ENCODE measurements around the gene SLC6A18. TPM values are rescaled to one million over a fixed set of nuclear protein-coding genes. Genes with fewer than 3 reads are reported as not detected.
"Not testable (repeated sequence)": the region's sequence is repeated elsewhere in the genome, so short reads cannot be mapped to it uniquely, and the experiment has no call there.

Gene SLC6A18
- total RNA-seq, 1 donor from 2014 or later, result not detected

GRCh38 chr5:1221721-1222120 lies 3.5 kb upstream of the SLC6A18 start:
- H3K27me3 Mint-ChIP-seq, result no peaks in the 10 kb centered on the region
- H3K4me1 Mint-ChIP-seq, result no peaks in the 10 kb centered on the region
- intact Hi-C loops (cut with micrococcal nuclease), result no loop called here
- H3K4me3 Mint-ChIP-seq, result no peak overlapping the region
- no peaks in the 10 kb centered on the region for H3K9me3 Mint-ChIP-seq
- H3K27ac Mint-ChIP-seq, result no peak overlapping the region
- no peaks in the 10 kb centered on the region for H3K36me3 Mint-ChIP-seq (ENCODE audit: low read depth)
- no peak for DNase-seq

GRCh38 chr5:1222147-1222546 lies 3.0 kb upstream of the SLC6A18 start:
- no peak overlapping the region for H3K4me3 Mint-ChIP-seq
- DNase-seq, result no peak
- no peak overlapping the region for H3K27ac Mint-ChIP-seq
- H3K4me1 Mint-ChIP-seq, result no peaks in the 10 kb centered on the region
- H3K9me3 Mint-ChIP-seq, result no peaks in the 10 kb centered on the region
- no peaks in the 10 kb centered on the region for H3K36me3 Mint-ChIP-seq (ENCODE audit: low read depth)
- H3K27me3 Mint-ChIP-seq, result no peaks in the 10 kb centered on the region
- intact Hi-C loops (cut with micrococcal nuclease), result no loop called here

GRCh38 chr5:1222621-1223277 lies 2.4 kb upstream of the SLC6A18 start:
- no peak overlapping the region for H3K27ac Mint-ChIP-seq
- intact Hi-C loops (cut with micrococcal nuclease), result no loop called here
- no peaks in the 10 kb centered on the region for H3K36me3 Mint-ChIP-seq (ENCODE audit: low read depth)
- DNase-seq, result no peak
- H3K27me3 Mint-ChIP-seq, result no peaks in the 10 kb centered on the region
- H3K4me3 Mint-ChIP-seq, result no peak overlapping the region
- H3K9me3 Mint-ChIP-seq, result no peaks in the 10 kb centered on the region
- H3K4me1 Mint-ChIP-seq, result no peaks in the 10 kb centered on the region

- no peak overlapping the region for H3K27ac Mint-ChIP-seq
- intact Hi-C loops (cut with micrococcal nuclease), result no loop called here
- peaks cover 1% of the 10 kb centered on the region for H3K27me3 Mint-ChIP-seq
- H3K9me3 Mint-ChIP-seq, result no peaks in the 10 kb centered on the region
- no peaks in the 10 kb centered on the region for H3K36me3 Mint-ChIP-seq (ENCODE audit: low read depth)
- no peaks in the 10 kb centered on the region for H3K4me1 Mint-ChIP-seq
- no peak for DNase-seq
- no peak overlapping the region for H3K4me3 Mint-ChIP-seq
These were observed 1.9 kb upstream of the SLC6A18 start for GRCh38 chr5:1223278-1223670.

- Mint-ChIP-seq H3K27me3 (peaks cover 4% of the 10 kb centered on the region), H3K4me3 (no peak overlapping the region), H3K27ac (no peak overlapping the region), H3K4me1 (peaks cover 5% of the 10 kb centered on the region), H3K9me3 (no peaks in the 10 kb centered on the region), H3K36me3 (ENCODE audit: low read depth) (no peaks in the 10 kb centered on the region)
- no peak for DNase-seq
- intact Hi-C loops (cut with micrococcal nuclease), result no loop called here
These were observed 550 bp upstream of the SLC6A18 start for GRCh38 chr5:1224631-1225030.

- no peak for DNase-seq
- Mint-ChIP-seq H3K27ac (no peak overlapping the region), H3K4me3 (no peak overlapping the region), H3K9me3 (no peaks in the 10 kb centered on the region), H3K4me1 (peaks cover 5% of the 10 kb centered on the region), H3K27me3 (peaks cover 4% of the 10 kb centered on the region), H3K36me3 (ENCODE audit: low read depth) (no peaks in the 10 kb centered on the region)
- intact Hi-C loops (cut with micrococcal nuclease), result no loop called here
These were observed 1.1 kb downstream of the SLC6A18 start for GRCh38 chr5:1226231-1226630.

GRCh38 chr5:1226839-1227581 lies 1.8 kb downstream of the SLC6A18 start:
- H3K4me1 Mint-ChIP-seq, result peaks cover 5% of the 10 kb centered on the region
- intact Hi-C loops (cut with micrococcal nuclease), result no loop called here
- no peak overlapping the region for H3K4me3 Mint-ChIP-seq
- H3K9me3 Mint-ChIP-seq, result no peaks in the 10 kb centered on the region
- H3K27me3 Mint-ChIP-seq, result peaks cover 4% of the 10 kb centered on the region
- H3K36me3 Mint-ChIP-seq (ENCODE audit: low read depth), result no peaks in the 10 kb centered on the region
- H3K27ac Mint-ChIP-seq, result no peak overlapping the region
- DNase-seq, result no peak

- no peak for DNase-seq
- Mint-ChIP-seq H3K36me3 (ENCODE audit: low read depth) (no peaks in the 10 kb centered on the region), H3K27me3 (peaks cover 4% of the 10 kb centered on the region), H3K4me3 (no peak overlapping the region), H3K27ac (no peak overlapping the region), H3K4me1 (peaks cover 5% of the 10 kb centered on the region), H3K9me3 (no peaks in the 10 kb centered on the region)
- intact Hi-C loops (cut with micrococcal nuclease), result no loop called here
These were observed 2.5 kb downstream of the SLC6A18 start for GRCh38 chr5:1227667-1228066.

- Mint-ChIP-seq H3K4me1 (peaks cover 5% of the 10 kb centered on the region), H3K36me3 (ENCODE audit: low read depth) (no peaks in the 10 kb centered on the region), H3K27me3 (peaks cover 4% of the 10 kb centered on the region), H3K27ac (no peak overlapping the region), H3K4me3 (no peak overlapping the region), H3K9me3 (no peaks in the 10 kb centered on the region)
- intact Hi-C loops (cut with micrococcal nuclease), result no loop called here
- DNase-seq, result no peak
These were observed 2.9 kb downstream of the SLC6A18 start for GRCh38 chr5:1228120-1228519.

- intact Hi-C loops (cut with micrococcal nuclease); H3K4me1 Mint-ChIP-seq; H3K27me3 Mint-ChIP-seq; H3K27ac Mint-ChIP-seq; H3K36me3 Mint-ChIP-seq (ENCODE audit: low read depth); H3K4me3 Mint-ChIP-seq; DNase-seq; H3K9me3 Mint-ChIP-seq: not testable (repeated sequence)
These were observed 3.8 kb downstream of the SLC6A18 start for GRCh38 chr5:1229023-1229422.

- Mint-ChIP-seq H3K27ac (no peak overlapping the region), H3K27me3 (peaks cover 4% of the 10 kb centered on the region), H3K4me3 (no peak overlapping the region), H3K36me3 (ENCODE audit: low read depth) (no peaks in the 10 kb centered on the region), H3K9me3 (no peaks in the 10 kb centered on the region), H3K4me1 (peaks cover 5% of the 10 kb centered on the region)
- no peak for DNase-seq
- intact Hi-C loops (cut with micrococcal nuclease), result no loop called here
These were observed 4.6 kb downstream of the SLC6A18 start for GRCh38 chr5:1229822-1230221.

GRCh38 chr5:1230551-1230950 lies 5.4 kb downstream of the SLC6A18 start:
- Mint-ChIP-seq H3K36me3 (ENCODE audit: low read depth) (no peaks in the 10 kb centered on the region), H3K4me3 (no peak overlapping the region)

GRCh38 chr5:1231354-1231905 lies 6.2 kb downstream of the SLC6A18 start:
- Mint-ChIP-seq H3K36me3 (ENCODE audit: low read depth) (no peaks in the 10 kb centered on the region), H3K27me3 (peaks cover 6% of the 10 kb centered on the region), H3K4me1 (peaks cover 5% of the 10 kb centered on the region), H3K27ac (no peak overlapping the region), H3K9me3 (peaks cover 4% of the 10 kb centered on the region), H3K4me3 (no peak overlapping the region)
- intact Hi-C loops (cut with micrococcal nuclease), result no loop called here
- no peak for DNase-seq

More at GRCh38 chr5:1230551-1230950, 5.4 kb downstream of the SLC6A18 start:
- intact Hi-C loops (cut with micrococcal nuclease), result no loop called here
- H3K9me3 Mint-ChIP-seq, result no peaks in the 10 kb centered on the region
- H3K27ac Mint-ChIP-seq, result no peak overlapping the region
- DNase-seq, result no peak
- peaks cover 4% of the 10 kb centered on the region for H3K27me3 Mint-ChIP-seq
- H3K4me1 Mint-ChIP-seq, result peaks cover 5% of the 10 kb centered on the region

GRCh38 chr5:1232780-1233179 lies 7.6 kb downstream of the SLC6A18 start:
- peaks cover 6% of the 10 kb centered on the region for H3K27me3 Mint-ChIP-seq
- intact Hi-C loops (cut with micrococcal nuclease), result no loop called here
- H3K9me3 Mint-ChIP-seq, result peaks cover 4% of the 10 kb centered on the region
- H3K36me3 Mint-ChIP-seq (ENCODE audit: low read depth), result no peaks in the 10 kb centered on the region
- H3K4me3 Mint-ChIP-seq, result no peak overlapping the region
- DNase-seq, result no peak
- no peak overlapping the region for H3K27ac Mint-ChIP-seq
- H3K4me1 Mint-ChIP-seq, result peaks cover 5% of the 10 kb centered on the region

Data from activated CD4-positive, alpha-beta T cell treated with anti-CD3 and anti-CD28 coated beads, Interleukin-2, amount 10 ng/mL, durations not matched to agents 24 days and 14 days (primary cell).